HG03175 (cell line): ENCODE results near the gene SPACA7.
"Not testable (repeated sequence)": the region's sequence is repeated elsewhere in the genome, so short reads cannot be mapped to it uniquely, and the experiment has no call there.

Experiments
- ATAC-seq: cut with Tn5 transposase; IDR thresholded peaks from one replicate; pipeline ENCODE4 v1.9.1; 2021; ENCODE audit warnings: mild to moderate bottlenecking, moderate library complexity; ENCODE audit not compliant: unreplicated experiment

The SPACA7 gene

DNA sequence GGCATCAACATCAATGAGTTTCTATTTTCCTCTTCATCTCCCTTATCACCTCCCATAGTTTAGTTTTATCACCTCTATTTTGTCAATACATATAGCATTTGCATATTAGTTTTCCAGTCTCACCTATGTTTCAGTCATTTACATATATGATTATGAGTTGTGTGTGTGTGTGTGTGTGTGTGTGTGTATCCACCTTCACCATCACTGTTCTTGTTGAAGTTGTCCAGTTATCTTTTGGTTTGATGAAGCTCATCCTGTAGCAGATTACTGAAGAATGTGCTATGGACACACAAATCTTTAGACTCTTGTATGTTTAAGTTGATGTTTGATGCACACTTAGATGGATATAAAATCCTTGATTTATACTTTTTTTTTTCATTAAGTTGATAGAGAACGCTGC, 40.5 kb downstream of the SPACA7 start:
- no peak for ATAC-seq

DNA sequence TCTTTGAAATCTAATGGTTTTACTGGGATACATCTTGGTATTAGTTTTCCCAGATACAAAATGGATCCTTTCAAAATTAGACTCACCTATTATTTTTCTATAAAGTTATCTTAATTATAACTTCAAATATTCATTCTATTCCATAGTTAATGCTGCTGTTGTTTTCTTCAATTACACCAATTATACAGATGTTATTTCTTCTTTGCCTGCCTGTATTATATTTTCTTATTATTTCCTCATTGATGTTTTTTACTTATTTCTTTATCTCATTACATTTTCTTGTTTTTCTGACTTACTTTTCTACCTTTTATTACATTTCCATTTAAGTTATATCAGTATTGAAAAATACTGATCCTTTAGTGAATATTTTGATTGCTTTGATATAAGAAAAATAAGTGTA, 40.9 kb downstream of the SPACA7 start:
- ATAC-seq: no peak

DNA sequence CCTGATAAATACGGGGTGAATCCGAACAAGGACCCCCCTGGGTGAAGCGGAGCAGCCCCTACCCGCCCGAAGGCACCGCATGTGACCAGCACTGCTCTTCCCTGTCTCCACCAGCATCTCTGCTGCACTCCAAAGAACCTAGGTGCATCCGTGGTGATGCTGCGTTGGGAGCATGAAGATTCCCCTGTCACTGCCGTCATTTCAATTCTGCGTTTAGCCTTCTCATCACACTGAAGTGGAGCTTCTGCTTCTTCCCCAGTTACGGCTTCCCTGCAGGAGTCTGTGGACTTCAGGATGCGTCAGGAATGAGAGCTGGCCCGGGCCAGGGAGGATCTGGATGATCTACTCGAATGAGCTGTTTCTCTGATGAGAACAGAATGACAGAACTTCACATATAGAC, 47.9 kb downstream of the SPACA7 start:
- ATAC-seq: no peak

DNA sequence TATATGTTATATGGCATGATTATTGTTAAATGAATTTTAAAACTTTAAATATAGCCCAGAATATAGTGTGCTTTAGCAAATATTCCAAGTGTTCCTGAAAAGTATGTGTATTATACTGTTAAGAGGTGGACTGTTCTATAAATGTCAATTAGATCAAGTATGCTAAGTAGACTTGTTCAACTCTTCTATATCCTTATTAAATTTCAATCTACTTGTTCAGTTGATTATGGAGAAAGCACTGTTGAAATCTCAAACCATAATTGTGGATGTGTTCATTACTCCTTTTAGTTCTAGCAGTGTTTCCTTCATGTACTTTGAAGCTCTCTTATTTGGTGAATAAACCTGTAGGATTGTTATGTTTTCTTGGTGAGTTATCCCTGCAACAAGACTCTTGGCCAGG, 52.5 kb downstream of the SPACA7 start:
- no peak for ATAC-seq

DNA sequence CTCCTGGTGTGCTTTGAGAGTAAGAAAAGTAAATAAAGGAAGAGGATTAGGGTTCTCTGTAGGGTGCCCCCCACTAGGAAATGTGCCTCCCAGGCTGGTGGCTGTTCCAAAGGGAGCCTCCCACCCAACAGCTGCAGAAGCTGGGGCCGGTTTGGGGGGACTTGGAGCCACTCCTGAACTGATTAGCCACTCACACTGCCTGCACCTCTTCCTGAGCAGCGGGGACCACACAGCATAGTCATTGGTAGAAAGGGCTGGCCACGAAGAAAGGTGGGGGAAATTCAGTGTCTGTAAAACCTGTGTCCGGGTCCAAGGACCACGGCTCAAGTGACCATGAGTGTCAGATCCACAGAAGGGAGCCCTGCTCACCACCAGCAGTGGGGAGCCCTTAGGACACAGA, 55.6 kb downstream of the SPACA7 start:
- ATAC-seq: no peak

DNA sequence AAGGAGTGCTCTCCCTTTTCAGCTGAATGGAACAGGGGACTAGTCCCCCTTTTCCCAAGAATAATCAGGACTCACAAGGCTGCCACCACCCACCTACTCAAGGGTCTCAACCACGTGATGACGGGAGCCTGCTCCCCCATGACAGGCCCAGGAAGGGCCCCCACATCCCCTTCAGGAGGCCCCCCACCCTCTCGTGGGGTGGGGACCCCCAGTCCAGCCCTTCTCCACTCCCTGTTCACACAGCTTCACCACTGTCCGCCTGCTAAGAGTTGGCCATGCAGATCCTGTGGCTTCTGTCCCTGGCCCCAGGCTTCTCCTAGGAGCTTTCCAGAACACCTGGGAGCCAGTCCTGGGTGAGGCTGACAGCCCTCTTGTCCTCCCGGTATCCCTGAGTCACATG, 56.6 kb downstream of the SPACA7 start:
- not testable (repeated sequence) for ATAC-seq

DNA sequence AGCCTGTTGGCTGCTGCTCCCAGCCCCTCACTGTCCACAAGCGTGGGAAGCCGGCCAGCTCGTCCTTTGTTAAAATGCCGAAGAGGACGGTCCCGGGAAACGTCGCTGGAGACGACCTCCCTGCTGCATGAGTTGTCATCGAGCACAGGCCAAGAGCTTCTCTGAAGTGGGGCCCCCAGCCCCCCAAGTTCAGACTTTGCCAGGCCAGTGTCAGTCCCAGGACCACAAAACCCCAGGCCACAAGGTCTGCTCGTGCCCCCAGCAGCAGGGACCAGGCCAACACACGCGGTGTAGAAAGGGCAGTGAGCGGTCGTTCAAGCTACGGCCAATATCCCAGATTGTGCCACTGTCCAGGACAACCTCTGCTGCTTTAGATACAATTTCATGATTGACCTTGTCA, 57.4 kb downstream of the SPACA7 start:
- ATAC-seq: not testable (repeated sequence)

DNA sequence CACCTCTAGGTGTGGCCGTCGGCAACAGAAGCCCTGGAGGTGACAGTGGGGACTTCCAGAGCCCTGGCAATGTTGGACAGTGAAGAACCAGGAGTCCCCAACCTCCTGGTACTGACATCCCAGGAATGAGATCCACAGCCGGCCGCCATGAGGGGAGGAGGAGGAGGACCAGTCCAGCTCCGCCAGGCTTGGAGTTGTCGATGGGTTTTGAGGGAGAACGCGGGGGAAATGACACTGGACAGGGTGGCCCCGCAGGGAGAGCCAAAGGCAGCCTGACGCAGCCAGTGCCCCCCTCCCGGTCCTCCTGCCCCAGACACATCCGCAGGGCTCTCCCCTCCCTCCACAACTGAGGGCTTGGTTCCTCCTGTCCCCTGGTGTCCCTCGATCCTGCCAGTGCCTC, 57.9 kb downstream of the SPACA7 start:
- ATAC-seq: no peak

DNA sequence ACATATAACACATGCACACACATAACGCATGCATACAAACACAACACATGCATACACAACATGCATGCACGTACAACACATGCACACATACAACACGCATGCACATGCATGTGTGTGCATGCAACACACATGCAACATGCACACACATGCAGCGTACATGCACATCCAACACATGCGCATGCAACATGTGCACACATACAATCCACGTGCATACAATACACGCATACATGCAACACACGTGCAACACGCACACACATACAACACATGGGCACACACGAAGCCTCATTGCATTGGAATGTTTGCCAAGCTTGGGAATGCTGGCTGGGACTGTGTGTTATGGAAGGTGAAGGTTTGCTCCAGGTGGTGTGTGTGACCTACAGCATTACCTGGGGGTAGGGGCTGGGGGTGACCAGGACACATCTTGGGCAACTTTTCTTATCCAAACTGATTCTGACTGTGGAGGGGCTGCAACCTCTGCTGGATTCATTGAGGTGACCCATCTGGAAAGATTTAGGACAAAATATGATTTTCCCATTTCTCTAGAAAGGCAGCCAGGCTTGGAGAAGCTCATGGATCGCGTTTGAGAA, 58.9 kb downstream of the SPACA7 start:
- no peak for ATAC-seq

DNA sequence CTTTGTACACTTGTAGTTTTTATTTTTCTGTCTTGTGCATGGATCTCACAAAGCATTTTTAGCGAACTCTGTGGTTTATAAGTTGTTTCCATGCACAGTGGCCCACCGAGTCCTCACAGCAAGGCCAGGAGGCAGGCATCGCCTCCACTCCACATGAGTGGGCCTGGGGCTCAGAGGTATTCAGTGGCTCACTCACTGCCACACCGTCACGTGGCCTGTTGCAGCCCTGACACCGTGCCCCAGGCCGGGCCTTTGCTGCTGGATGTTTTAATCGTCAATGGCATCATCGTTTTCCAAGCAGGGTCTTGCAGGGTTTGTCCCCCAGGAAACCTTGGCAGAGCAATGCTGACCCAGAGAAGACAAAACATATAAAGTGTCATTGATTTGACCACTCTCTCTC, 59.8 kb downstream of the SPACA7 start:
- no peak for ATAC-seq

DNA sequence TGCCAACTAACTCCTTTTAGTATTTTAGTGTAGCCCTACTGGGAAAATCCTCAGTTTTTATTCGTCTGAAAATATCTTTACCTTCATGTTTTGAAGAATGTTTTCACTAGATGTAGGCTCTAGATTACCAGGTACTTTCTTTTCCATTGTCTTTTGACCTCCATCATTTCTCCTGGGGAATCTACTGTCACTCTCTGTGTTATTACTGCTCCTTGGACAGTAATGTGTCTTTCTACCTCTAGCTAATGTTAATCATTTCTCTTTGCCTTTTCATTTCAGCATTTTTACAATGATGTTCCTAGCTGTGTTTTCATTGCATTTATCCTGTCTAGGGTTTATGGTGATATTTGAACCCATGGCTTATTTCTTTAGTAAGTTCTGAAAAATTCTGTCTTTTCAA, 61.9 kb downstream of the SPACA7 start:
- ATAC-seq: no peak

DNA sequence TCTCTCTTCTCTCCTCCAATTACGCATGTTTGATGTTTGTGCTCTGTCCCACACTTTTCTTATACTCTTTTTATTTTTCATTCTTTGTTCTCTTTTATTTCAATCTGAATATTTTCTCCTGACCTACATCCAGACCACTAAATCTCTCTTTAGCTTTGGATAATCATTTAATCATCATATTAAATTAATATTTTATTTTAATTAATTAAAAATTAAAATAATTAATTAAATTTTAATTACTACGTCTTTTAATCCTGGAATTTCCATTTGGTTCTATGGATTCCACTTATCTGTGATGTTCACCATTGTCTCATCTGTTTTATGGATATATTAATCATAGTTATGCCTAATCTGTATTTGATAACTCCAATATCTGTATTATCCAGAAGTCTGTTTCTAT, 62.4 kb downstream of the SPACA7 start:
- no peak for ATAC-seq

DNA sequence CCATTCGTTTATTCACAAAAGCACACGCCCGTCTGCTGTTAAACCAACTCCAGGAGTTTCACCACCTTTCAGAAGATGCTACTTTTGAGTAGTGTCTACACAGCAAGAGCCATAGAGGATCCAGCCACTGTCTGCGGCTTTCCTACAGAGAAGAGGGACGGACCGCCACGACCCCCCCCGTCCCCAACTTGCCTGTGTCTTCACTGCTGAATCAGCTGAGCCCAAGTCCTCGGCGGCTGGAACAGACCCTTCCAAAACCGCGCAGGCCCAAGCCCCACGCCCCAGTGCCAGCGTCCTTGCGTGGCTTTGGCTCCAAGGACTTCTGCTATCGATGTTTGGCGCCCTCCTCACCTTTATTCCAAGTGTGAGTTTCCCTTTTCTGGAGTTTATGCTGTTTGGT, 65.1 kb downstream of the SPACA7 start:
- ATAC-seq: no peak

DNA sequence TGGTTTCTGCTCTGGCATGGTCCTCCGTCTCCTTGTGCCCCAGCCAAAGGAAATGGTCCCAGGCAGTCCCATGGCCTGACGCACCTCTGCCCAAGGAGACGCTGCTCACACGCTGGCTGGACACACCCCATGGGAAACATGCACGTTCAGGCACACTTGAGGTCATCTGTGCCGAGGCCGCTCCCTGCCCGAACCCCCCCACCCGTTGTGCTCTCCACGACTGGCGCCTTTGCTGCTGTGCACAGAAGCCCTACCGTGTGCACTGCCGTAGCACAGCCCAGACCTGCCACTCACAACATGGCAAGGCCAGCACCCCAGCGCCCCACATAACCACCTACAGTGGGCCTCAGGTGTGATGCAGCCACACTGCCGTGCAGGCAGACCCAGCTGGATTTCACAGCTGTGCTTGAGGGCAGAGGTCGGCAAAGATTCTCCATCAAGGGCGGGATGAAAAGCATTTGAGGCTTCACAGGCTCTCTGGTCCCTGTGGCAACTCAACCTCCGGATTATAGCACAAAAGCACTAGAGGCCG, 65.7 kb downstream of the SPACA7 start:
- ATAC-seq: no peak

DNA sequence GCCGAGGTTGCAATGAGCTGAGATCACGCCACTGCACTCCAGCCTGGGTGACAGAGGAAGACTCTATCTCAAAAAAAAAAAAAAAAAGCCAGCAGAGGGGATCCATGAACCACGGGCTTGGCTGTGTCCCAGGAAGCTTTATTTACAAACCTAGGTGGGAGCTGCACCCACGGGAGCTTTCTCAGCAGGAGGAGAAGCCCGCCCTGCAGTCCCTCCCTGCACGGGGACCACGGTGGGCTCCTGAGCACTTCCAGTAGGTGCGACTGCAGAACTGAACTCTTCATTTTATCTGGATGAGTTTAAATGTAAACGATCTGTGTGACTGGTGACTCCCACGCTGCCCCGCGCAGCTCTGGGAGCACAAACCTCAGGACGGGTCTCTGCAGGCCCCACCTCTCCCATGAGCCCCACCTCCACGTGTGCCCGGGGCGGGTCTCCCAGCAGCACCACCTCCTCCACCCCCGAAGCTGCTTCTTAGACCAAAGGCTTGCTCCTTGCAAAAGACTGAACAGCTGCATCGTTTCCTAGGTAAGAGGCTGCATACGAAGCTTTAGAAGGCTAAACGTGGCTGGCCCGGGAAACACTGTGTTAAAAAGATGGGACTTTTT, 66.4 kb downstream of the SPACA7 start:
- no peak for ATAC-seq

DNA sequence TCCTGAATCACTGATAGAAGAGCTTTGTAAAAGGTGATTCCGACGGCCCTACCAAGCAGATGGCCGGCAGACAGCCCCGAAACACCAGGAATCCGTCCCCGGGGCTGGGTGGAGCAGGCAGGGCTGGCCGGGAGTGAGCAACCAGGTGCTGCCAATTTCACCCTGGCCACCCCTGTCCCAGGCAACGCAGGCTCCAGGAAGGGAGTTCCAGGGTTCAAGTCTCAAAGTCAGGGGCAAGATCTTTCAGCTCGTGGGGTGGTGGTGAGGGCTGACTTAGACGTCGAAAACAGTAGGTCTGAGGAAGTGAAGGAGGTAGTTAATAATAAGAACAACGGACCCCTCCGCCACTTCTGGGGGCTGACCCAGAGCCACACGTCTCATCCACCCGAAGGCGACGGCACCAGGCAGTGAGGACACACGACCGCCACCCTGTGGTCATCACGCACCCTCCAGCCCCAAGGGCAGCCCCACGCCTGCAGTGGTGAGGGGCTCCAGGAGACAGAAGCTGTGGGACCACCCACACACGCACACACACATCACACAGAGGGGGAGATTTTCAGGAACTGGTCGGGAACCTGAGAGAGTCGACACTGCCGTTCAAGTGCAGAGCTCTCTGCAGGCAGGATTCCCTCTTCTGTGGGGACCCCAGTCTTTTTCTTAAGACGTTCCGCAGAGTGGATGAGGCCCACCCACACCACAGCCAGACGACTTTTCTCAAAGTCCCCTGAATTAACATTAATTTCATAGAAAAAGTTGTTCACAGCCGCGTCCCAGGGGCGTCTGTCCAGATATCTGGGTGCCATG, 67.2 kb downstream of the SPACA7 start:
- ATAC-seq: no peak

DNA sequence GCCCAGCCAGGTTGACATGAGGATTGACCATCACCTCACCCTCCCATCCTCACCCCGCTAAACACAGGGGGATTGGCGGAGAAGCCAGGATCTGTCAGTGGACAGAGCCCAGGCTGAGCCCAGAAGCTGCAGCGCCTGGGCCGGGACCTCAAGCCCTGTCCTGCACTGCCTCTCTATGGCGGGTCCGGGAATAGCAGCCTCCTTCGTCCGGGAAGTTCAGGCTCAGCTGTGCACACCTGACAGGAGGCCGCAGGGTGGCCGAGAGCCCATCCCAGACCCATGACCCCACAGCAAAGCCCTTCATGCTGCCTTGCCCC, 67.8 kb downstream of the SPACA7 start:
- peak; percentile 77 for ATAC-seq

DNA sequence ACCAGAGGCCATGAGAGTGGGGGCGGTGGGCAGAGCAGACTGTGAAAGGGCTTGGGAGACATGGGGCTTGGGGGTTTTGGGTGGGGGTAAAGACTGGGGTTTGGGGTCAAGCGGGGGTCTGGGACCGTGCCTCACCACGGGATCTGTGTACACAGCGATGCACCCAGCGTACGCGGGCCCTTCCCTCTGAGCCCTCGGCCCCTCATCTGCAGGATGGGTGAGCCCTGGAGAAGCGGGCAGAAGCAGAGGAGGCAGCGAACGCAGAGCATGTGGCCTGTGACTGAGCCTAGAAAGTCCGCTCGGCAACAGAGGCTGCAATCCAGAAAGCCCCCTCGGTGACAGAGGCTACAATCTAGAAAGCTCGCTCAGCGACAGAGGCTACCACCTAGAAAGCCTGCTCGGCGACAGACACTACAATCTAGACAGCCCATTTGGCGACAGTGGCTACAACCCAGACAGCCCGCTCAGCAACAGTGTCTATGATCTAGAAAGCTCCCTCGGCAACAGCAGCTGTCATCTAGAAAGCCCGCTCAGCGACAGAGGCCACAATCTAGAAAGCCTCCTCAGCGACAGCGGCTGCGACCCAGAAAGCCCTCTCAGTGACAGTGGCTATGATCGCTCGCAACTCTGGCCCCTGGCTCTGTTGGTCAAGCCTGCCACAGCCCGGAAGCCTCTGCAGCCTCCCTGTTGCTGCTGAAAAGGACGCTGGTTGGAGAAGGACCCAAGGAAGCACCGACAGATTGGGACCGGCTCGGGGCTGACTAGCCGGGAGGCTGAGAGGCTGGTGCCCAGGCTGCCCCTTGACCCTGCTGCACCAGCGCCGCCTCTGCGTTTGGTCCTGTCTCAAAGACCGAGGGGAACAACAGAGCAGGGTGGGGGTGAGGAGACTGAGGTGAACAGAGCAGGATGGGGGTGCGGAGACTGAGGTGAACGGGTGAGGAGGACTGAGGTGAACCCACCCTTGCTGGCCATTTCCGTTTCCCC, 68.6 kb downstream of the SPACA7 start:
- no peak for ATAC-seq

DNA sequence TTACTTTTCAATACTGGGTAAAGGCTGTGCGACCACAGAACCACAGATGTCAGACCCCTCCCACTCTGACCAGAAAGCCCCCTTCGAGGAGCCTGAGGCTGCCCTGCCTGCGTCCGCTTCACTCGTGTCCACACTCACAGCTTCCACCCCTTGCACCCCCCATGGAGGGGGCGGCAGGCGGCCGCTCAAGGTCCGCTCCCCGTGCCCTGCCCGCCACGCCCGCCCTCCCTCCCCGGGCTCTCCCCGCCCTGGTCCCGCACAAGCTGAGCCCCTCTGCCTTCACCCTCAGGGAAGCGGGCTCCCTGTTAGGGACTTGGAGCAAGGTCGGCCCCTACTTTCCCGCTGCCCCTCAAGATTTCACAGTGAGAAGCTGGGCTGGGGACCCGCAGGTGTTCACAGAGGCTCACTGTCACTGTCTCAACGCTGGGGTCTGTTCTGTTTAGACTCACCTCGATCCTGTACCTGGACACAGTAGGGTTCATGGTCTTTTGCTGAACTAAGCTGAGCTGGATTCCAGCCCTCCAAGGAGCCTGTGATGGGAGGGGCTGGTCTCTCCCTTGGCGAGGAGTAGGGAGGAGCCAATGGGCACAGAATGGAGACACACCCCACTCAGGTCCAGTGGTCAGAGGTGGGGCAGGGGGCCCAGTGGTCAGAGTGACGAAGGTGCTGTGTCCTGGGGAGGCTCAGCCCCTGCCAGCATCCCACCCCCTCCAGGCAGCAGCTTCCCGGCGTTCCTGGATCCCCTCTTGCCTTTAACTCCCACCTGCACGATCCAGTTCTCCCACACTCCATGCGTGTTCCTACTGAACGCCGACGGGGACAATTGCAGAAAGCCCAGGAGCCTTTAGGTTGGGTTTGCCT, 69.5 kb downstream of the SPACA7 start:
- ATAC-seq: no peak

DNA sequence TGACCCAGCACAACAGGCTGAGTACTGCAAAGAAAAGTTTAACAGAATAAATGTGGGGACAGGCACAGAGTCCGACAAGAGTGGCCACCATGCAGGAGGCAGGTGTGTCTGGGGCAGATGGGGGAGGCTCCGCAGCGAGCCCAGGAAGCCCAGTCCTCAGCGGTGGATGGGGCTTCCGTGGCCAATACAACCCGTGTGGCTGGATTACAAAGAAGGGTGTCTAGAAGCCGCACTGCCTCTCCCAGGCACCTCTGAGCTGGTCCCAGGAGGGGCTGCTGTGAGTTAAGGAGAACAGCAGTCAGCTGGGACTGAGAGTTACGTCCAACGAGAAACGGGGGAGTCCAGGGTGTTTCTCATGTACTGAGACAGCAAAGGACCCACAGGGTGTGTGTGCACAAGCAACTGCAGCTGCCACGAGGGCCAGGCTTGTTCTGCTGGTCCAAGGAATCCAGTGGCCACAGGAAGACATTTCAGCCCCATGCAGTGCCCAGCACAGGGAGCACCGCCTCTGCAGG, 70.2 kb downstream of the SPACA7 start:
- no peak for ATAC-seq
